Activated CD4-positive, CD25-positive, alpha-beta regulatory T cell treated with anti-CD3 and anti-CD28 coated beads, Interleukin-2, amount 50 U/mL, for 72 hours (primary cell): Measurements from ENCODE around the gene VEPH1.

Experiments
- DNase-seq: peaks from one replicate; pipeline ENCODE4 v3.0.0; 2021

VEPH1 gene

GRCh38 chr3:157242836-157243235, 260.4 kb downstream of the VEPH1 start:
- DNase-seq = no peak

DNA sequence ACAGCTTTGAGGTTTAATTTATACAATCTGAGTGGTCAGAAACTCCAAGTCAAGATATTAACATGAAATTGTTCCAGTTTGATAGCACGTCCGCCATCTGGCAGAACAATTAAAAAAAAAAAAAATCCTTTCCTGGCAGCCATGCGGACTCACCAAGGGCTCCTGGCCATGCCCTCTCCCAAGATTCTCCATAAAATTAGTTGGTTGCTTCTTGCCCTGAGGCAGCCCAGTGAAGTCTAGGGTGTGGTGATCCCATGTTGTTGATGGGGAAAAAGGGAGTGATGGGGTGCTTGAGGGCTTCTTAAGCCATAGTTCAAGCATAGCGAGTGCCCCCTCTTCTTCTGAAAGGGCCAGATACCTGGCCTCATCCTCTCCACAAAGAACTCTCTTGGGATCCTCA, 261.6 kb downstream of the VEPH1 start:
- no peak for DNase-seq

- no peak for DNase-seq
These were observed 262.8 kb downstream of the VEPH1 start for GRCh38 chr3:157240408-157240807.

DNA sequence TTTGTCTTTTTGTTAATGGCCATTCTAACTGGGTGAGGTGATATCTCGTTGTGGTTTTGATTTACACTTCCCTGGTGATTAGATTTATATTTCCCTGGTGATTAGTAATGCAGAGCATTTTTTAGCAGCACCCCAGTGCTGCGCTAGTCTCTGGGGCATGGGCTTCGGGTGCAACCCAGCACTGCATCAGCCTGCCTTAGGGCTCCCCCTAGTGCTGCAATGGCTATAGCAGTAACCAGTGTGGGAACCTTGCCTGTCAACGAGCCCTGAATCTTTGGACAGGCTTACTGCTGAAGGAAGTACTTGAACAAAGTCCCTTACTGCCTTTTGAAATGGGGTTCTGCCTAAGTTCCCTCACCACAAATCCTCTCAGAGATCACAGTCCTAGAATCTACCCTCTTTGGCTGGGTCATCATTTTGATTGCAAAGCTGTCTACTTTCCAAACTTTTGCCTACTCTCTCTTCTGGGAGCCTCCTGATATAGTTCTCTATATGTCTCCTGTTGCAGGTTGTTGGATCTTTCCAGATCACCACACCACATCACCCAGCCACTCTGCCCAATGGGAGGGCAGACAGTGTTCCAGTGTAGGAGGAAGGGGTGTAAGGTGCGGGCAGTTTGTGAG, 264.0 kb downstream of the VEPH1 start:
- DNase-seq = peak; percentile 69

DNA sequence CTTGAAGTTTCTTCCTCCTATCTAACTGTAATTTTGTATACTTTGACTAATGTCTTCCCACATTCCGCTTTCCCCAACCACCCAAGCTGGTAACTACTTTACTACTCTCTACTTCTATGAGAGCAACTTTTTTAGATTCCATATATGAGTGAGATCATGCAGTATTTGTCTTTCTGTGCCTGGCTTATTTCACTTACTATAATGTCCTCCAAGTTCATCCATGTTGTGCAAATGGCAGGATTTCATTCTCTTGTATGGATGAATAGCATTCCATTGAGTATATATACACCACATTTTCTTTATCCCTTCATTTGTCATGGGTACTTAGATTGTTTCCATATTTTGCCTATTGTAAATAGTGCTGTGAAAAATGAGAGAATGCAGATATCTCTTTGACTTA, 264.8 kb downstream of the VEPH1 start:
- DNase-seq = no peak

DNA sequence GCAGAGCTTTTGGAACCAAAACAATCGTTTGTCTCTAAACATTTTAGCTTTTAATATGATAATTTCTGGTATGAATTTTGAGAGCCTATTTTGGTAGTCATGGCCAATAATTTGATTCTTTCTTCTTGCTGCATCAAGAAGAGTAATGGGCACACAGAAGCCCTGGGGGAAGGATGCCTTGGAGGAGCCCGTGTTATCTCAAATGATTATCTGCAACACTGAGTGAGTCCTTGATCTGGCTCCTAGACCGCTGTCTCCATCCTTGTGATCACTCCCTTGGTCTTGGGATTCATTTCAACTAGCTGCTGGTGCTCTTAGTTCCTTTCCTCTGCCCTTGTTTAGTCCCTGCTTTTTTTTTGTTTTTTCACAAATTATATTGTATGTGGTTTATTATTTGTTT, 265.3 kb downstream of the VEPH1 start:
- DNase-seq = no peak

GRCh38 chr3:157235291-157235690, 267.9 kb downstream of the VEPH1 start:
- no peak for DNase-seq

DNA sequence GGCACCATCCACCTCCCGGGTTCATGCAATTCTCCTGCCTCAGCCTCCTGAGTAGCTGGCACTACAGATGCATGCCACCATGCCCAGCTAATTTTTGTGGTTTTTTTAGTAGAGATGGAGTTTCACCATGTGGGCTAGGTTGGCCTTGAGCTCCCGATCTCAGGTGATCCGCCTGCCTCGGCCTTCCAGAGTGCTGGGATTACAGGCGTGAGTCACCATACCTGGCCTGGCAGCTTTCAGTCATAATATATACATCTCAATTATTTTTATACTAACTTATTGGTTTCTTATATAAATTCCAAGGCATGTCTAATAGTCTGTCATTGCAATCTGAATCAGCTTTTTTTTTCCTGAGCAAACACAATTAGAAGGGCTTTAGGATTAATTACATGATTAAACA, 269.3 kb downstream of the VEPH1 start:
- no peak for DNase-seq

GRCh38 chr3:157232141-157232540, 271.1 kb downstream of the VEPH1 start:
- no peak for DNase-seq

DNA sequence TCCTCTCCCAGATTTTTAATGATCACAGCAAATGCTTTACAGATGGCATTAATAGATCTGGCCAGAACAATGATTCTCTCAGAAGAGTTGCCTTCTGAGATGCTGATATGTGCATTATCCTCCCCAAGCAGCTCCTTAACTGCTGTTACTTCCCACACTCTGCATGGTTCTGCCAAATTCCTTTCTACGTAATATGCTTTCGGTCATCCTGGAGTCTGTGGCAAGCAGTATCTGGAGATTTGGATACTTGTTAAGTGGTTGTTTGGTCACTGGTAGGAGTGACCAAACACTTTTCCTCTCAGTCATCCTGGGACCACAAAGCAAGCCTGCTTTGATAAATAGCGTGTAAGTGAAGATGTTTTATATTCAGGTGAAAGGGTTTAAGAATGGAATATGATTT, 272.1 kb downstream of the VEPH1 start:
- no peak for DNase-seq

DNA sequence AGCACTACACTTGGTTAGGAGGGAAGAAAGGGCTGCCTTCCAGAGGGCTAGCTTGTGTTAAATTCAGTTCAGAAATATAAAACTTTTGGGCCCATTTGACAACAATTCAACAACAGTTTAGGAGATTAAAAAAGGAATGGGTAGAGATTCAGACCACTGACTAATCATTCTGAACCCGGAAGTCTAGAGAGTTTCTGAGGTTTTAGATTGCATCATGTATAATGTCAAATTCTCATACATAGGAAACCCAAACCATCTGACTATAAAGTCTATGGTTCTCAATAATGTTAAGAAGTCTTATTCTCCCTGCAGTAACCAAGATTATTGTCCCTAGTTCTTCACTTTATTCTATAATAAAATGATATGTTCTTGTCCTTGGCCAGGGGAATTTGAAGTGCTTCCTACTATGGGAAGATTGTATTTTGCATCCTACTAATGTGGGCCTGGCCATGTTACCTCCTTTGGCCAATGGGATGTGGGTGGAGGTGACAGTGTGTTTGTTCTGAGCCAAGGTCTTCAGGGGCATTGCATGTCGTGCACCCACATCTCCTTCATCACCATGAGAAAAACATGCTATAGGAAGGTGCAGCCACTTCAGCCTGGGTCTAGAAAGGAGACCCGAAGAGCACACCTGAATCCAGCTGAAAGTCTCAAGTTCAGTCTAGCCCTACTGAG, 276.9 kb downstream of the VEPH1 start:
- DNase-seq = no peak

DNA sequence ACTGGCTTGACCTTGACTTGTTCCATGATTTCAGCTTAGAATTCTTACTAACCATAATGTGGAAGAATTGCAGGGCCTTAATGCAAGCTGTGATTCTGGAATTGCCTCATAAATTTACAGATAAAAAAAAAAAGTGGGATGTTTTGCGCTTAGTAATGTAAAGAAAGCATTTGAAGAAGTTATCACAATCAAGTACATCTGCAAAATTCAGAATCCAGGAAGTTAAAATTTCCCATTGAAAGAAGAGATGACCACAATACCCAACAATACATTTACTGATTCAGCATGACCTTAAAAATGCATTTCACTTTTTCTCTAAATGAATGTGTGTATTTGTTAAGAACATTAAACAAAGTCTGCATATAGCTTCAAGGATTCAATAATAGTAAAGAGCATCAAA, 278.2 kb downstream of the VEPH1 start:
- DNase-seq = no peak

DNA sequence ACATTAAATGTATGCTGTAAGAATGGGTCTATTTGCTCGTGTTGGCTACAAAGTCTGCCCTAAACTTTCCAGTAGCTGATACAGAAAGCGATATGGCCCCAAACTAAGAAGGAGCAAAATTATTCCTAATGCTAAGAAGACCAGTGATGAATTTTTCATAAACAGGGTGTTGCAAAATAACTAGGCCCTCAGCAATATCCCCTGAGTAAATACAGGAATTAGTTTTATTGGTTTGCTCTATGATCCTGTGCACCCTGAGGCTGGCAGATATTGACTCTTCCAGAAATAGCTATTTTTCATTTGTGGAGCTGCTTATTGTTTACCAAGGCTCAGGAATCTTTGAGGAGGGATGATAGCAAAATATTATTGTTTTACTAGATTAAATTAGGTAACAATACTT, 282.3 kb downstream of the VEPH1 start:
- DNase-seq = no peak

DNA sequence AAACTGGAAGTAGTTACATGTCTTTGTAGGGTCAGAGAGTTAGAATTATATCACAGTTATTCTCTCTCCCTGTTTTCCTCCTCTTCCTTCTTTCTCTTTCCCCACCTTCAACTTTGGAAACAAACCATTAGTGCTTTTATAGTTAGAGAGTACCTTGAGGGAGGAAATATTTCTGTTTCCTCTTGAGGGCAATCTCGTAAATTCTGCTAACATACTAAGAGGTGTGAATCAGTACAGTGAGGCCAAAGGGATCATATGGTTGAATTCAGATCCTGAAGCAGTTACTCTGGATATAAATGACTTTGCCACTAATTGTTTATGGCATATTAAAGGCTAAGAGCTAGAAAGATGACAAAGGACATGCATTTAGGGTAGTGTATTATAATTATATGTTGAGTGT, 283.0 kb downstream of the VEPH1 start:
- DNase-seq = no peak

- no peak for DNase-seq
These were observed 284.0 kb downstream of the VEPH1 start for GRCh38 chr3:157219215-157219614.
